Glutamatergic neuron (in vitro differentiated cells): Measurements from ENCODE around the gene TPCN2. TPM values are rescaled to one million over a fixed set of nuclear protein-coding genes. Genes with fewer than 3 reads are reported as not detected.
A peak's percentile ranks its signal among the peaks of the same experiment; 100 is the strongest.

Source experiments
- DNase-seq: peaks from one replicate; pipeline ENCODE4 v3.0.0; 2022
- H3K27ac Mint-ChIP-seq: one replicate; pipeline ENCODE4 v1.8.0; 2020; ENCODE audit warnings: mild to moderate bottlenecking, mixed read lengths, inconsistent platforms; ENCODE audit not compliant: unreplicated experiment
- H3K27me3 Mint-ChIP-seq: one replicate; pipeline ENCODE4 v1.8.0; 2020; ENCODE audit warnings: mild to moderate bottlenecking, moderate library complexity, mixed read lengths, inconsistent platforms; ENCODE audit not compliant: unreplicated experiment
- H3K36me3 Mint-ChIP-seq: one replicate; pipeline ENCODE4 v1.8.0; 2020; ENCODE audit warnings: mild to moderate bottlenecking, mixed read lengths, inconsistent platforms; ENCODE audit not compliant: unreplicated experiment
- H3K4me1 Mint-ChIP-seq: one replicate; pipeline ENCODE4 v1.8.0; 2020; ENCODE audit warnings: mild to moderate bottlenecking, low read depth, mixed read lengths, inconsistent platforms; ENCODE audit not compliant: unreplicated experiment
- H3K4me3 Mint-ChIP-seq: one replicate; pipeline ENCODE4 v1.8.0; 2020; ENCODE audit warnings: mild to moderate bottlenecking, mixed read lengths, inconsistent platforms; ENCODE audit not compliant: unreplicated experiment
- H3K9me3 Mint-ChIP-seq: one replicate; pipeline ENCODE4 v1.8.0; 2020; ENCODE audit warnings: mild to moderate bottlenecking, moderate library complexity, mixed read lengths, inconsistent platforms; ENCODE audit not compliant: unreplicated experiment
- CTCF ChIP-seq: fragments of 200-600 bp; sonication (generic); IDR thresholded peaks from one replicate; pipeline ENCODE4 v1.5.0; 2021; ENCODE audit not compliant: partially characterized antibody, unreplicated experiment
- total RNA-seq: library from RNA; stranded (reverse); fragmentation: NEBNext Ultra II Directional; extraction: Animal tissue kit (Norgen Biotek cat#: 25700); gene quantifications from one replicate; pipeline ENCODE4 v1.2.1, GENCODE V29; 2021; ENCODE audit not compliant: unreplicated experiment

The TPCN2 gene
- total RNA-seq, 1 donor from 2014 or later, result 17.2 TPM

GRCh38 chr11:69102732-69103615 is 54.2 kb downstream of the TPCN2 start:
- TF ChIP-seq CTCF, result no peak
- peaks cover 4% of the 10 kb centered on the region for H3K4me1 Mint-ChIP-seq
- peak; percentile 46 for DNase-seq
- H3K4me3 Mint-ChIP-seq, result no peak overlapping the region
- H3K27ac Mint-ChIP-seq, result no peak overlapping the region
- no peaks in the 10 kb centered on the region for H3K36me3 Mint-ChIP-seq
- H3K9me3 Mint-ChIP-seq, result peaks cover 4% of the 10 kb centered on the region
- H3K27me3 Mint-ChIP-seq, result peaks cover 2% of the 10 kb centered on the region

GRCh38 chr11:69104212-69104855 is 55.6 kb downstream of the TPCN2 start:
- H3K36me3 Mint-ChIP-seq, result peaks cover 4% of the 10 kb centered on the region
- H3K27me3 Mint-ChIP-seq, result no peaks in the 10 kb centered on the region
- H3K4me3 Mint-ChIP-seq, result no peak overlapping the region
- peaks cover 4% of the 10 kb centered on the region for H3K4me1 Mint-ChIP-seq
- peaks cover 4% of the 10 kb centered on the region for H3K9me3 Mint-ChIP-seq
- no peak overlapping the region for H3K27ac Mint-ChIP-seq
- no peak for TF ChIP-seq CTCF
- DNase-seq, result peak; percentile 8

- H3K4me3 Mint-ChIP-seq, result no peak overlapping the region
- H3K27ac Mint-ChIP-seq, result no peak overlapping the region
- no peaks in the 10 kb centered on the region for H3K27me3 Mint-ChIP-seq
- H3K36me3 Mint-ChIP-seq, result peaks cover 4% of the 10 kb centered on the region
- DNase-seq, result no peak
- H3K4me1 Mint-ChIP-seq, result peaks cover 4% of the 10 kb centered on the region
- H3K9me3 Mint-ChIP-seq, result peaks cover 4% of the 10 kb centered on the region
- no peak for TF ChIP-seq CTCF
Observed at GRCh38 chr11:69104856-69105395, 56.2 kb downstream of the TPCN2 start.

- H3K27ac Mint-ChIP-seq, result no peak overlapping the region
Observed at GRCh38 chr11:69105461-69106030, 56.8 kb downstream of the TPCN2 start.

More at GRCh38 chr11:69105461-69106030, 56.8 kb downstream of the TPCN2 start:
- Mint-ChIP-seq H3K4me1 (peaks cover 4% of the 10 kb centered on the region), H3K36me3 (peaks cover 8% of the 10 kb centered on the region), H3K9me3 (peaks cover 7% of the 10 kb centered on the region), H3K4me3 (no peak overlapping the region), H3K27me3 (no peaks in the 10 kb centered on the region)
- no peak for TF ChIP-seq CTCF
- no peak for DNase-seq
